Daoy (cell line): ENCODE results near the gene RNASEH2A. TPM values are rescaled to one million over a fixed set of nuclear protein-coding genes. Genes with fewer than 3 reads are reported as not detected.
A peak's percentile ranks its signal among the peaks of the same experiment; 100 is the strongest.
"Not testable (repeated sequence)": the region's sequence is repeated elsewhere in the genome, so short reads cannot be mapped to it uniquely, and the experiment has no call there.

ENCODE experiments used
- DNase-seq: peaks from one replicate; pipeline ENCODE4 v3.0.0-alpha.2; 2015; ENCODE audit warnings: low read depth
- total RNA-seq: library from RNA; depleted of rRNA; stranded (reverse); fragments of >200 nt; shearing (Covaris generic); gene quantifications from 2 replicates; pipeline ENCODE4 v1.2.3, GENCODE V29; 2014

The RNASEH2A gene
- total RNA-seq, 1 experiment from 2014 or later = 75.8 TPM

GRCh38 chr19:12833418-12833737 is 27.0 kb downstream of the RNASEH2A start:
- no peak for DNase-seq

GRCh38 chr19:12833738-12834565 is 27.6 kb downstream of the RNASEH2A start:
- DNase-seq = peak; percentile 63

DNA sequence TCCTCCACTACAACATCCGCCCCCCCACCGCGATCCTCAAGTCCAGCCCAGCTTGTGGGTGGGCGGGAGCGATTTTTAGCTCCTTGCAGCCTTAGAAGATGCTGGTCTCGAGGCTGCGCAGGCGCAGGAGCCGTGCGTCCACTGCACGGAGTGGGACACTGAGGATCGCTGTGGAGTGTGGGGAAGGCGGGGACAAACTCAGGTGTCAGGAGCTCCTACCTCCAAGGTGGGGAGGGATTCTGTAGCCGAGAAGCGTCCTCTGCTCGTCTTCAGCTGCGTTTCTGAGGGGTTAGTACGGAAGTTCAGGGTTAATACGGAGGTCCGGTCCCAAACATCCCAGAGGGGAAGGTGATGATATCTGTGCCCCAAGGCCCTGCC is 28.2 kb downstream of the RNASEH2A start, which contains the start of gene RTBDN:
RTBDN (minus strand) TSS at position 14 of the 378 bp plus-strand sequence. CDS start 4,600 bp downstream, outside the sequence.
- DNase-seq = peak; percentile 66

DNA sequence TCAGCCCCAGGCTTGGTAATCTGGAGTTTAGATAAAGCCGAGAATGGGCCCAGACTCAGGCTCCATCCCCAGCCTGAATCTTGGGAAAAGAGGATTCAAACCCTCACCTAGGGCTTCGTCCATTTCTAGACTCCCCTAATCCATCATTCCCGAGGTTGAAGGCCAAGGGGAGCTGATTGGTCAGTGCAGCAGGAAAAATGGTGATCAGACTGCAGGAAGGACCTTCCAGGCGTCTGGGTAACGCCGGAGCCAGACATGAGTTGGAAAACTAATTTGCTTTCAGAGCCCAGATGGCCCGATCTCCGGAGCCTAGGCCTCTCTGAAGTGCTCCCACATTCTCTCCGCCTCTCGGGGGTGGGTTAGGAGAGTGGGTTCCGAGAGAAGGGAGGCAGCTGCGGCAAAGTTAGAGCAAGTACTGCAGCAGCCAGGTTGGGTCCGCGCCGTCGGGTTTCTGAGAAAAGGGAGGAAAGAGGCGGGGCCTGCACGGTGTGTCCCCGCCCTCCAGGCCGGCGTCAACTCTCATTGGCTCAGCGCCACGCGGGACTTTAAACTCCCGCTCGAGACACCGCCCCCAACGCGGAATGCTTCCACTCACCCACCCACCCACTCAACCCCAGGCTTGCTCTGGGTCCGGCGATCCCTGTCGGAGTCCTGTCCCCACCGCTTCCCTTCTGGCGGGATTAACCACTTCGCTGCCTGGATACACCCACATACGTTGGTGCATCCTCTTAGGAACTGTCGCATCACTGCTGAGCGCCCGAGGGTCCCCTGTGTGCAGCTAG is 28.8 kb downstream of the RNASEH2A start:
- peak; percentile 54 for DNase-seq

DNA sequence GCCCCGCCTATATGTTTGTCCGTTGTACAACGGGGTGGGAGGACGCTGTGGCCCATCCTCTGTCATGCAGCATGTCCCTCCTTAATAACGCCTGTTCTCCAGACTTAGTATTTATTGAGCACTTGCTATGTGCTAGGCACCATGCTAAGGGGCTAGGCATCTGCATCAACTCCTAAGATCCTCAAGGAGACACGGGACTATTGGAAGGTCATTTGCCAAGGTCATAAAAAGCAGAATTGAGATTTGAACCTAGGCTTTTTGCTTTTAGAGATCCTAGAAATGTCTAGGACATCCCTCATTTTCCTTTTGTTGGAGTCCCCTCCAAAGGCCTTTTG is 30.1 kb downstream of the RNASEH2A start:
- DNase-seq = no peak

- peak; percentile 65 for DNase-seq
Measured at GRCh38 chr19:12837225-12837624, 30.8 kb downstream of the RNASEH2A start.

DNA sequence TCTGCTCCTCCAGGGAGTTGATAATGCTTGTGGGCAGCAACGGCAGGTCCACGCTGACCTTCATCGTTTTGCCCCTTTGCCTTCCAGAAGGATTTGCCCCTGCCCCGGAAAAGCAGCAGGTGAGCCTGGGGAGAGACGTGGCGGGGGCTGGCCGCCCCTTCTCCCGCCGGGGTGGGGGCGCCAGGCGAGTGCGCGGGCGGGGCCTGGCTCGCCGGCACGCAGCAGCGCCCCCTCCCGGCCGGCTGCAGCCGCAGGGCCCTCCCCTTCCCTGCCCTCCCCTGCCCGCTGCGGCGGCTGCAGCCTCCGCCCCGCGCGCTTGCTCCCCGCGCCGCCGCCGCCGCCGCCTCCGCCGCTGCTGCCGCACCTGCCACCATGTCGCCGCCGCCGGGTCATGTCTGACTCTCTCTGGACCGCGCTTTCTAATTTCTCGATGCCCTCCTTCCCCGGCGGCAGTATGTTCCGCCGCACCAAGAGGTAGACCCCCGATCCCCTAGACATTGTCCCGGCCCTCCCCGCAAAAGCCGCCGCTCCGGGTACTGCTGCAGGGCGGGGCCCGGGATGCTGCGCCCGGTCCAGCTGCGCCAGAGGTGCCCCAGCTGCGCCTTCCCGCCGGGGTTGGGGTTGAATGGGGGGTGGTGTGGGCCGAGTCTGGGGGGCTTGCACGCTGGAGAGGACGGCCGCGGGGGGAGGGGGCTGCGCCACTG is 31.9 kb downstream of the RNASEH2A start, which contains the start of gene MAST1:
MAST1 (plus strand) TSS at position 334 of the 704 bp plus-strand sequence; CDS start at position 392, 58 bp downstream.
- DNase-seq = peak; percentile 79

DNA sequence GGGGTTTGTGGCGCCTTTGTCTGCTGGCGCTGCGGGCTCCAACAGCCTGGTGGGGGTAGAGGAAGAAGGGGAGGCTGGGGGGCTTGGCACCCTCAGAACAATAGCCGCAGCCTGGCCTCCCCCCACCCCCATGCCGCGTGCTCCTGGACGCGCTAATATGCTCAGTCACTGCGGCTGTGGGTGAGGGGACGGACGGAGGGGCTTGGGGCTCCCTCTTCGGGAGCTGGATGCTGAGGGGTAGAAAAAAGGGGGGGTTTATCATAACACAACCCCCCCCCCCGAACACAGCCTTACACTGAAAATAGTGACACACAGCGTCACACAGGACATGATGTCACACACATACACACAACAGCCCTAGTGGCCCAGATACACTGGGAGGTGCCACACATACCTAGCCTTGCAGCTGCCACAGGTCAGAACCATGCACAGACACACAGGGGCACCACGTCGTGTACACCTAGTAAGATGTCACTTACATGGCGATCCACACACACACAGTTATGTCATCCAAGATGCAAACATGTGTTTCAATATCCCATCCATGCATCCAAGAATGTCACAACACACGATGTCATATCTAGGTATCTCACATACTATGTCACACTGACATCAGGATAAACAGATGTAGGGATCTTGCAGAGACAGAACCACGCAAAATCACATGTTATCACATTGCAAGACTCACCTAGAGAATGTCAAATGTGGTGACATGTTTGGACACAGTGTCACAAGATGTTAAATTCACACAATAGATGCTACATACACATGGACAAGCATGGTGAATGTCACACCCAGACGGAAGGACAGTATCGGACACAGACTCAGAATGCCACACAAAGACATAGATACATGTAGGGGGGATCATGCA is 32.7 kb downstream of the RNASEH2A start:
- no peak for DNase-seq

DNA sequence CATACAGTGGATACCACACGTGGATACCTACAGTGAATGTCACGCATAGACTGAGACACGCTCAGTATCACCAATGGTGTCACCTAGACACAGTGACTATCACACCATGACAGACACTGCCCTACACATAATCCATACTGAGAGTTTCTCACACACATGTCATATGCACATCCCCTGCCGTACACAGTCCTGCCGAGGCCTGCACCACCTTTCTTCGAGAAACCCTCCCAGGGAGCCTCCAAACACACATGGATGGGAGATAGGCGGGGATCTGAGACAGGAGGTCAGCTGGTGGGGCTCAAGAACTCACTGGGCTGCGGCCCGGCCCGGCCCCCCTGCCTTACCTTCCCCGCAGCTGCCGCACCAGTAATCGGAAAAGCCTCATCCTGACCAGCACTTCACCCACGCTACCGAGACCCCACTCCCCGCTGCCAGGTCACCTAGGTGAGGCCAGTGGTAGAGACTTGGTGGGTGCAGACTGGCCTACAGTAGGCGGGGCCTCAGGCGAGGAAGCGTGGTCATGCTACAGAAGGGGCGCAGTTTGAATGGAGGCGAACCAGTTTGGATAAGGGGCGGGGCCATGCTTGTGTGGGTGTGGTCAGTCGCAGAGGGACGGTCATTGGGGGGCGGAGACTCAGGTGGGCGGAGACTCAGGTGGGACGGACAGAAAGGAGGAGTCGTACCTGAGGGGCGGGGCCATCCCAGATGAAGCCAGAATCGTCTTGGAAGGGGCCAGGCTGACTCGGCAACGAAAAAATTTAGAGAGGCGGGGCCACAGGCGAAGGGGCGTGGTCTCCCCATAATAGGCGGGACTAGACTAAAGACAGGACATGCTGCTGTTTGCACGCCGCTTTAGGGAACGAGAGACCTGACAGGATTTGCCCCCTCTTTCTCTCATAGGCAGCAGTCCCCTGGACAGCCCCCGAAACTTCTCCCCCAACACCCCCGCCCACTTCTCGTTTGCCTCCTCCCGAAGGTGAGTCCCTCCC is 34.0 kb downstream of the RNASEH2A start:
- peak; percentile 96 for DNase-seq

GRCh38 chr19:12841094-12841493 is 34.7 kb downstream of the RNASEH2A start:
- peak; percentile 61 for DNase-seq

DNA sequence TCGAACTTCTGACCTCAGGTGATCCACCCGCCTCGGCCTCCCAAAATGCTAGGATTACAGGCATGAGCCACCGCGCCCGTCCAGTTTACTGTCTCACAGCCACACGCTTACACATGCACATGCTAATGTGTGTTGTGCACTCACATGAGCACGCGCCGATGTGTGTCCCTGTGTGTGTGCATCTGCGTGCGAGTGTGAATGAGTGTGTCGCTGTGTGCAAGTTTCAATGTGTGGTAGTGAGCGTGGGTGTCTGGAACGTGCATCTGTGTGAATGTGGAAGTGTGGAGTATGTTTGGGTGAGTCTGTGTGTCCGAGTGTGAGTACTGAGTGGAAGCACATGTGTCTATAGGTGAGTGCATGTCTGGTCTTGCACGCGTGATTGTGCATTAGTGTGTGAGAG is 36.1 kb downstream of the RNASEH2A start:
- no peak for DNase-seq

- DNase-seq = no peak
Measured at GRCh38 chr19:12843328-12843727, 36.9 kb downstream of the RNASEH2A start.

DNA sequence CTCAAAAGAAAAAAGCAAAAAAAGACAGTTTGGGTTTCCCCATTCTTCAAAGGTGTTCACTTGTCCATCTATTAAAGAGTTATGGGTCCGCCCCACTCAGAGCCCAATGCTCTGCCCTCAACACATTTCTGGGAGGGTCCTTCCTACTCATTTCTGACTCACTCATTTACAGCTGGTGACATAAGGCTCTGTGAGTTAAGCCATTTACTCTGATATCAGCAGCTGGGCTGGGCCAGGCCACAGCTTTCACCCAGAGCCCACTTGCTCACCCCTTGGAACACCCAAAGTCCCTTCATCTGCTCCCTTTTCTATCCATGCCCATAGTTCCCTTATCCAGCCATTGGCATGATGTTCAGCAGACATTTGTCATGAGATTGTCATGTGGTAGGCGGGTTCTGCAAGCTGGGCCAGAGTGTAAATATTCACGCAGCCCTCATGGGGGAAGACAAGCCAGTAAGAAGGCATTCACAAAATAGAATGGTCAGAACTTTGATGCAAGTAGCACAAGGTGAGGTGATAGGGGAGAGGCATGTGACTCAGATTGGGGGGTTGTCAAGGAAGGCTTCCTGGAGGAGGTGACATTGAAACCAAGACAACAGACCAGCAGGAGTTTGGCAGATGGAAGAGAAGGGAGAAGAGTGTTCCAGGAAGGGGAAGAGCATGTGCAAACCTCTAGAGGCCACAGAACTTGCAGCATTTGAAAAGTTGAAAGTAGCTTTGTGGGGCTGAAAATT is 37.8 kb downstream of the RNASEH2A start:
- DNase-seq = peak; percentile 54

DNA sequence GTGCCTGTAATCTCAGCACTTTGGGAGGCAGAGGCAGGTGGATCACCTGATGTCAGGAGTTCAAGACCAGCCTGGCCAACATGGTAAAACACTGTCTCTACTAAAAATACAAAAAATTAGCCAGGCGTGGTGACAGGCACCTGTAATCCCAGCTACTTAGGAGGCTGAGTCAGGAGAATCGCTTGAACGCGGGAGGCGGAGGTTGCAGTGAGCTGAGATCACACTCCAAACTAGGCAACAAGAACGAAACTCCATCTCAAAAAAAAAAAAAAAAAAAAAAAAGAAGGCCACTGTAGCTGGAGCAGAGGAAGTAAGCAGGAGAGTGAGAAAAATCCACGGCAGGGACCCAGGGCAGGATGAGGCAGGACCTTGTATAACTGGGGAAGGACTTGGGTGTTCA is 40.2 kb downstream of the RNASEH2A start:
- not testable (repeated sequence) for DNase-seq

DNA sequence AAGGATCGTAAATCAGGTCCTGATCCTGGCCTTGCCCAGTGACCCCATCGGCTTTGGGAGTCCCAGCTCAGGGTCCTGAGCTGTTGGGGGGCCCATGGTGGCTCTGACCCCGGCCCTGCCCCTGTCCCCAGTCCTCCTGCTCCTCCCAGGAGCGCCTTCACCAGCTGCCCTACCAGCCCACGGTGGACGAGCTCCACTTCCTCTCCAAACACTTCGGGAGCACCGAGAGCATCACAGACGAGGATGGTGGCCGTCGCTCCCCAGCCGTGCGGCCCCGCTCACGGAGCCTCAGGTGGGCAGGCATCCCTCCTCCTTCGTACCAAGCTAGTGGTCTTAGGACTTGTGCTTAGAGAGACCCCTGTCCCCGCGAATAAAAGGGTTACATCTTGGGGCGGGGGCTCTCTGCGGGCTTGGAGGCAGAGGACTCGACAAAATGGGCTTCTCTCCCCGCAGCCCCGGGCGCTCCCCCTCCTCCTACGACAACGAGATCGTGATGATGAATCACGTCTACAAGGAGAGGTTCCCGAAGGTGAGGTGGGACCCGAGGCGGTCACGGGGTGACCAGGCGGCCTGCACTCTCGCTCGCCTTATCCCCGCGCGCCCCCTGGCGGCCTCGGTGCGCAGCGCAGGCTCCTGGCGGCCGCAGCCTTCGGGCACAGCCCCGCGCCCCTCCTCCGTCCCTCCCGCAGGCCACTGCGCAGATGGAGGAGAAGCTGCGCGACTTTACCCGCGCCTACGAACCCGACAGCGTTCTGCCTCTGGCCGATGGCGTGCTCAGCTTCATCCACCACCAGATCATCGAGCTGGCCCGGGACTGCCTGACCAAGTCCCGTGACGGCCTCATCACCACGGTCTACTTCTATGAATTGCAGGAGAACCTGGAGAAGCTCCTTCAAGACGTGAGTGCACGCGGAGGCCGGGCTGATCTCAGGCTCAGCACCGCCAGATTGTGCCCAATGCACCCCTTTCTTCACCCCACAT is 41.1 kb downstream of the RNASEH2A start:
- DNase-seq = peak; percentile 91

DNA sequence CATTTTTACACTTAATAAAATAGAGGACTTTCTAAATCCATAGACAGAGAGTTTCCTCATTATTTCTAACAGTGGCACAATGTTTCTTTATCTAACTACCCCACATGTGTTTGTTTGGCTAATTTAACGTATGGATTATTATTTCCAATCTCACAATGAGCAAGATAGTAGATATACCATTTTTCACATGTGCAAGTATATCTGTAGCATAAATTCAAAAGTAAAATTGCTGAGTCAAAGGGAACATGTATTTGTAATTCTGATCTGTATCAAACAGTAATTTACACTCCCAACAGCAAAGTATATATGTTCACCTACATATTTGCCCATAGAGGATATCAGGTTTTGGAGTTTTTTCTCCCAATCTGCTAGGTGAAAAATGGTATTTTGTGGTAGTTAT is 50.3 kb downstream of the RNASEH2A start:
- DNase-seq = no peak

- no peak for DNase-seq
Measured at GRCh38 chr19:12858041-12858928, 51.9 kb downstream of the RNASEH2A start.
